HepG2 (cell line): Measurements from ENCODE around the gene AGPAT2. TPM values are rescaled to one million over a fixed set of nuclear protein-coding genes. Genes with fewer than 3 reads are reported as not detected.
A peak's percentile ranks its signal among the peaks of the same experiment; 100 is the strongest.

ENCODE experiments used
- CTCF ChIP-seq: sonication (generic); formaldehyde crosslinking; IDR thresholded peaks from 2 replicates; pipeline ENCODE4 v1.5.0; 2020; ENCODE audit warnings: mild to moderate bottlenecking, missing genetic modification reagents, moderate library complexity
- KDM2A ChIP-seq: sonication (generic); formaldehyde crosslinking; IDR thresholded peaks from 2 replicates; pipeline ENCODE4 v1.4.0; 2020; ENCODE audit warnings: low read depth, missing genetic modification reagents, borderline replicate concordance
- PCBP2 ChIP-seq: fragments of 200-400 bp; formaldehyde crosslinking; optimal IDR thresholded peaks from 2 replicates; pipeline ENCODE3; 2018; ENCODE audit warnings: low read length, low read depth; ENCODE audit not compliant: poor library complexity, severe bottlenecking
- RBFOX2 ChIP-seq: fragments of 200-400 bp; formaldehyde crosslinking; IDR thresholded peaks from 2 replicates; pipeline ENCODE4 v1.6.1; 2017; ENCODE audit warnings: low read depth, mild to moderate bottlenecking, low read length
- STAG1 ChIP-seq: sonication (generic); formaldehyde crosslinking; IDR thresholded peaks from 2 replicates; pipeline ENCODE4 v1.4.0; 2020; ENCODE audit warnings: missing genetic modification reagents
- ZNF207 ChIP-seq: fragments of 450-650 bp; IDR thresholded peaks from 2 replicates; pipeline ENCODE4 v1.6.1; 2016; ENCODE audit warnings: antibody characterized with exemption, borderline replicate concordance
- ZNF879 ChIP-seq: sonication (generic); formaldehyde crosslinking; IDR thresholded peaks from 2 replicates; pipeline ENCODE4 v1.8.1; 2023; ENCODE audit warnings: missing genetic modification reagents
- polyA plus RNA-seq, 8 experiments: library from polyadenylated mRNA; depleted of rRNA in 3 of 8; stranded (reverse) in 7 of 8; unstranded in 1 of 8; fragments of >200 nt; fragmentation: Illumina TruSeq in 4 of 8; extraction: Trizol in 4 of 8; gene quantifications; 2 replicates each; pipeline versions ENCODE4 v1.2.1 to v1.2.3, GENCODE V29; 2011 to 2016; ENCODE audit warnings: low read depth in 4 of 8, missing spikeins in 1 of 8, mixed read lengths in 1 of 8; ENCODE audit not compliant: insufficient read depth in 1 of 8
- total RNA-seq, 5 experiments: library from RNA; depleted of rRNA; stranded (reverse); fragments of >200 nt; fragmentation: Illumina TruSeq; extraction: Trizol; gene quantifications; 2 replicates each; pipeline ENCODE4 v1.2.3, GENCODE V29; 2016; ENCODE audit warnings: low read depth in 1 of 5
- TF ChIP-seq, protein P1 (sequence below): sonication (generic); formaldehyde crosslinking; conservative IDR thresholded peaks from 2 replicates; pipeline ENCODE4 v1.4.0; 2020; ENCODE audit warnings: mild to moderate bottlenecking, missing genetic modification reagents, moderate library complexity

The AGPAT2 gene
- total and polyA plus RNA-seq, 2 of the 13 experiments (the other 11 are each of a cell fraction or from before 2014, with no cell fraction given), result 3.9 to 25.8 TPM

- TF ChIP-seq ZNF879 (no peak), CTCF (peak; percentile 85), PCBP2 (no peak), STAG1 (peak; percentile 43), ZNF207 (no peak), KDM2A (CRISPR knock-in tag) (peak; percentile 55; the same call in 1 of the 2 replicates), RBFOX2 (no peak)
- TF ChIP-seq, protein P1, sequence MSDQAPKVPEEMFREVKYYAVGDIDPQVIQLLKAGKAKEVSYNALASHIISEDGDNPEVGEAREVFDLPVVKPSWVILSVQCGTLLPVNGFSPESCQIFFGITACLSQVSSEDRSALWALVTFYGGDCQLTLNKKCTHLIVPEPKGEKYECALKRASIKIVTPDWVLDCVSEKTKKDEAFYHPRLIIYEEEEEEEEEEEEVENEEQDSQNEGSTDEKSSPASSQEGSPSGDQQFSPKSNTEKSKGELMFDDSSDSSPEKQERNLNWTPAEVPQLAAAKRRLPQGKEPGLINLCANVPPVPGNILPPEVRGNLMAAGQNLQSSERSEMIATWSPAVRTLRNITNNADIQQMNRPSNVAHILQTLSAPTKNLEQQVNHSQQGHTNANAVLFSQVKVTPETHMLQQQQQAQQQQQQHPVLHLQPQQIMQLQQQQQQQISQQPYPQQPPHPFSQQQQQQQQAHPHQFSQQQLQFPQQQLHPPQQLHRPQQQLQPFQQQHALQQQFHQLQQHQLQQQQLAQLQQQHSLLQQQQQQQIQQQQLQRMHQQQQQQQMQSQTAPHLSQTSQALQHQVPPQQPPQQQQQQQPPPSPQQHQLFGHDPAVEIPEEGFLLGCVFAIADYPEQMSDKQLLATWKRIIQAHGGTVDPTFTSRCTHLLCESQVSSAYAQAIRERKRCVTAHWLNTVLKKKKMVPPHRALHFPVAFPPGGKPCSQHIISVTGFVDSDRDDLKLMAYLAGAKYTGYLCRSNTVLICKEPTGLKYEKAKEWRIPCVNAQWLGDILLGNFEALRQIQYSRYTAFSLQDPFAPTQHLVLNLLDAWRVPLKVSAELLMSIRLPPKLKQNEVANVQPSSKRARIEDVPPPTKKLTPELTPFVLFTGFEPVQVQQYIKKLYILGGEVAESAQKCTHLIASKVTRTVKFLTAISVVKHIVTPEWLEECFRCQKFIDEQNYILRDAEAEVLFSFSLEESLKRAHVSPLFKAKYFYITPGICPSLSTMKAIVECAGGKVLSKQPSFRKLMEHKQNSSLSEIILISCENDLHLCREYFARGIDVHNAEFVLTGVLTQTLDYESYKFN (CRISPR knock-in tag), result no peak
- TF ChIP-seq, all 625 proteins: peak for 21
Measured at GRCh38 chr9:136671646-136672430, 15.4 kb downstream of the AGPAT2 start (continued).
